GM19395 (cell line): ENCODE data around the gene COL4A6.
A peak's percentile ranks its signal among the peaks of the same experiment; 100 is the strongest.

Experiments
- ATAC-seq: cut with Tn5 transposase; IDR thresholded peaks from one replicate; pipeline ENCODE4 v1.9.1; 2021; ENCODE audit warnings: mild to moderate bottlenecking, moderate library complexity; ENCODE audit not compliant: unreplicated experiment

The COL4A6 gene

DNA sequence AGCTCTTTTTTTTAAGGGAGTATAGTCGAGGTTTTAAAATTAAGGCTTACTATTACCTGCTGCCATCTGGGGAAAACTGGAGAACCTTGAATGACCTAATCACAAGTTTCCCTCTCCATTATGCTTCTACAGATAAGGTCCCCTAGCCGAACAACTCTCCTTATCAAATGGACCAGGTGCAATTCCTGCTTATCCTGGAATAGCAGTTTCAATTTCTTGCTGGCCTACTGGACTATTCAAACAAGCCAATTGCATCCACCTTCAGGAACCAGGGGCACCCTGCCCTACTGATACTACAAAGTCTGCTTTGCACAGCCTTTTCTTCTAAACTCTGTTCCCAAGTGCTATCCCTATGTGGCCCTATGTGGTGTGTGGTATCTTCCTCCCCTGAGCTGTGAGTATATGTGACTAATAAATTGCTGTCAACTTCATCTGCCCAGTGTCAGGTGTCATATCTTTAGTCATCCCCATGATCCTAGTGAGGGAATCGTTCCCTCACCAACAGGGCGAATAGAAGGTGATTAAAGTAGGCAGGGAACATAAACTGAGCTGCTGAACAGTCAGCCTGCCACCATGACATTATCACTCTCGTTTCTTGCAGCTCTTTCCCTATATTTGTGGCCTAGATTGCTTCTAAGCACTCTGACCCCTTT lies 218.1 kb downstream of the COL4A6 start:
- no peak for ATAC-seq

DNA sequence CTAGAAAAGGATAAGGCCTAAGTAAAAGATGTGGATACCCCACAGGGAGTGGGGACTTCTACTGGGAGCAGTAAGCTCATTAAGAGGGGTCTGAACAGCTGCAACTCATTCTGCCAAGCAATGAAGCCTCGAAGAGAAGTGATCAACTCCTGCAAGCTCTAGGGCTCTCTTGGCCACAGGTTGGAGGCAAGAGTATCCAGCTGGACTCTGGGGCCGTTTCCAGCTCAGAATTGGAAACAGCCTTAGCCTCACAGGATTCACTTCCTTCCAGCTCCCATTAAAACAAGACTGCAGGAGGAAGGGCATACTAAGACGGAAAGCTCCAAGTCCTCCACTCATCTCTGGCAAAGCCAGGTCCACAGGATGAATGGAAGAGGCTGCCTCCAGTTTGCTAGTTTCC lies 220.3 kb downstream of the COL4A6 start:
- no peak for ATAC-seq

DNA sequence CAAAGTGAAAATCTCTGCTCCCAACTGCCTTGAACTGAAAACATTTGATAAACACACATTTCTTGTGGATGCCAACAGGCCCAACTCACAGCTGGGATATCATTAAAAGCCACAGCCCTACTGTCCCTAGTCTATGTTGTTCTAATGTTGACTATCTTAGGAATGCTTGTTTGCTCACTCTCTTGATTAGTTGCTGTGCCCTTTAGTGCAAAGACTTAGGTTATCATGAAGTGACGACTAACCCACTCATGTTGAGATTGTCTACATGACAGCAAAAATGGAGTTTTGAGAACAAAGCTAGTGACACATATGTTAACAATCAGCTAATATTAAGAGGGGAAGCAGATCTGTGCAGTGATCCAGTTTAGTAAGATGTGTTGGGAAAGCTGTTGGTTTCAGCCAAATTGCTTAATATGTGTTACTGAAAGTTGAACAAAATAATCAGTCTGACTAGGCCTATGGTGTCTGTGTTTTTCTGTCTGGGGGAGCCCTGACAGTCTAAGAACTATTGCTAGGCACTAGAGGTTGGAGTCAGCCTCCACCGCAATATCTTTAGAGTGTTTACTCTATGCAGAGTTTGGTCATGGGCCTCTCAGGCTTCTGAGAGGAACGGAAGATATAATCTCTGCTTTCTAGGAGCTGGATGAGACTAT lies 221.2 kb downstream of the COL4A6 start:
- ATAC-seq = no peak

DNA sequence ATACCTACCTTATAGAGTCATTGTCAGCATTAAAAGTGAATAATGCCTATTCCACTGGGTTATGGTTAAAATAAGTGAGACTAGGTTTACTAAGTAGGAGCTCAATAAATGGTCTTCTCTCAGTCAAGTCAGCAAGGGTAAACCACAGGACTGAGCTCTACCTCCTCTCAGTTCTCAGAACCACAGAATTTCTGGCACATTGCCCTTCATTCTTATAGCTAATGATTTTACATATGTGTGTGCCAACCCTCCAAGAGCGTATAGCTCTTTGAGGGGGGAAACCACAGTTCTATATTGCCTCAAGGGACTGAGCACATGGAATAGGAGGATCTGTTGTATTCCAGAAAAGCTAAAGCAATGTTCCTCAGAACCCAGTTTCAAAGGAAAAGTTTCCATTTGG lies 221.8 kb downstream of the COL4A6 start:
- no peak for ATAC-seq

DNA sequence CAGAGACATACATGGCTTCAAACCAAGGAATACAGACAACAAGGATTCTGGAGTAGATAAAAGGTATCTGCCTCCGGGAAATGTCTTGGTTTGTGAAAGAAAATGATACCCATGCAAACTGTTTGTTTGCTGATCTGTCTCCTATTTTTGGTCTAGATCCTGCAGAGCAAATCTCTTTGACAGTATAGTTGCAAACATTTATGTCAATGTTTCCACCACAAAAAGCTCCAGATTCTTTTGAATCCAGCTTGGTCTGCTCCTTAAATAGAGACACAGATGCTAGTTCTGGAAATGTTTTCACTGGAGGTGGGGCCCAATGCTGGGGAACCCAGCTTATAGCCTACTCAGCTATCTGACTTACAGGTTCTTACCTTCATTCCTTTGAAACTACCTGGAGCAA lies 226.9 kb downstream of the COL4A6 start:
- ATAC-seq = no peak

DNA sequence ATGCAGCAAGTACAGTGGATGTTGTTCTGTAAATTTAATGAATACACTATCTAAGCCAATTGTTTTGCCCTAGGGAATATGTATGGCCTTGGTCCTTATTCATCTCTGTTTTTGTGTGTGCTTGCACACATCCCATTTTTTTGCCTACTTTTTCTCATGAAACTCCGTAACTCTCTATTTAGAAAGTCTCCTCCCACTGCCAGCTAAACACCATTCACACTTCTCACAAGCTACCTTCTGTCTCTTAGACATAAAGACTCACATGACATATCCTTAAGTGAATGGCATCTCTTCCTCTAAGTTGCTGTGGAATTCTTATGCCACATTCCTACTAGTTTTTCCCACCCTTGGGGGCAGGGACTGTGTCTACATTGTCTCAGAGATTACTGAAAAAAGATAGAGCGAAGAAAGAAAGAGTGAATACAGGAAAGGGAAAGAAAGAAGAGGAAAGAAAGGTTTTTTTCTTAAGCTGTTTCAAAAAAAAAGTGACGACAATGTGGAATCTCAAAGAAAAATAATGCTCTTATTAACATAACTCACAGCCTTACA lies 229.1 kb downstream of the COL4A6 start:
- no peak for ATAC-seq

DNA sequence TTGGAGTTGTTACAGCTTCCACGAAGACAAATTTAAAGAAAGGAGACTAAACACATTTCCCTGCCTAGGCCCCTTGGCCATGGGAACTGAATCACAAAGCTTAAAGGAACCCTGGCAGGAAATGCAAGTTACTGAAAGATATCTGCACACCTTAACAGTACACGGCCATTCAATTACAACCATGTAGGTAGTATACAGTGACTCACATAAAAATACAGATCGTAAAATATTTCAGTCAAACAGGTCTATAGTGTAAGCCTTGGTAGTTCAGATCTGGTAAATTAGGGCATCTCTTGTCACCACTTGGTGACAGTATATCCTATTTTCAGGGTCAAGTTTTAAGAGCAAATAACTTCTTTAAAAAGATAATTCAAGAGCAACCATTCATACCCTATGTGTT lies 234.7 kb downstream of the COL4A6 start:
- ATAC-seq = no peak

DNA sequence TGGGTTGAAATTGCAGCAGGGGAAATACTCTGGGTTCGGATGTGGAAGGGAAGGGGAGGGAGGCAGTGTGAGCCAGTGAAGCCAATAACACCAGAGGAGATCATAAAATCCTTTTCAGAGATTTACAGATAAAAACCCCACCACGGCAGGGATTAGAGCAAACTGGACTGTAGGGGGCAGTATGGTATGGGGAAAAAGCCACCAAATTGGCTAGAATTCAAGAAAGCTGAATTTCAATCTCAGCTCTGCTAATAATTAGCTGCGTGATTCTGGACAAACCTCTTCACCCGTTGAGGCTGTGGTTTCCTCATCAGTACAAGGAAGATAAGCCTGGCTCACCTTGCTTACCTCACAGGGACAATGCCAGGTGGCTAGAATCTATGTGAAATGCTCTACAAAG lies 238.5 kb downstream of the COL4A6 start:
- peak; percentile 73 for ATAC-seq

DNA sequence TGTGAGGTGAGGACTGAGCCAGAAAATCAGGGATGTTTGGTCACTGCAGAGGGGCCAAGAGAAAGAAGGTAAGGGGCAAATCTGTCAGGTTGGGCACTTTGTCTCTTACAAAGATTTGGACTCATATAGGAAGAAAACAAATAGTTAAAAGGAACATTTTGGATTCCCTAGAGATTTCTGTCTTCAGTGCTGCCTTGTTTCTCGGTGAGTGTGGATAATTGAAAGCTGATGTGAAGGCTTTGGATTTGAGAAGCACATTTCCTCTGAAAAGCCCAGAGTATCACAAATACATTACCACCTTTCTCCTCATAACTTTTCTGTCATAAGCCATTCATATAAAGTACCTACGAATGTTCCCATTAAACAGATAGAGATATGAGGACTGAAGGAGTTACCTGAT lies 239.2 kb downstream of the COL4A6 start:
- no peak for ATAC-seq

DNA sequence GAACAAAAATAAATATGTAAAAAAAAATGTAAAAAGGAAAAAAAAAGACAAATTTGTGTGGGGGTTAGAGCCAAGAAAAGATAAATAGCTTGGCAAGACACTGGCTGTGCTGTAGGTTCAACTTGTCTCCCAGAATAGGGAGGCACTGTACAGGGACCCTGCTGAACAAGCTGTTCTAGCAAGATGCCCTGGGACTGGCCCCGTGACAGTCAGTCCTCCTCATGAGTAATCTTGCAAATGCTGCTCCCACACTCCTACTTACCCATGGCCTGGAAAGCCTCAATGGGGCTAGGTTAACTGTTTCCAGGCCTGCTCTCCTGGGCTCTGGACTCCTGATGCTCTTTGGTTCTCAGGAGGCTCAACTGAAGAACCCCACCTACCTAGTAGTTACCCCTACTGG lies 239.8 kb downstream of the COL4A6 start:
- no peak for ATAC-seq

DNA sequence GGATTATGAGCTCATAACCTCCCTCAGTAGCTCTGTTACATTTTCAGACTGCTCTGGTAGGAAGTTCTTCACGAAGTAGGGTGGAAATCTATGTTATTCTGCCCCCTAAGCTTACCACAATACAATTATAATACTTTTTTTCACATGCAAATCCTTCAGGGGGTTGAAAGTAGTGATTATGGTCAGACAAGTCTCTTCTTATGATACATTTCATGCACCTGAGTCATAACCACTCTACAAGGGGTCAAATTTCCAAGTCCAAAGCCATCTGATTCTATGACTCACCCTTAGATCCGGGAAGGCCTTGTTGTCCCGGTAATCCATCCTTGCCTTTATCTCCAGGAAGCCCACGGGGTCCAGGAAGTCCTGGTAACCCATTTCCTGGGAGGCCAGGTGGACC lies 251.4 kb downstream of the COL4A6 start:
- no peak for ATAC-seq

DNA sequence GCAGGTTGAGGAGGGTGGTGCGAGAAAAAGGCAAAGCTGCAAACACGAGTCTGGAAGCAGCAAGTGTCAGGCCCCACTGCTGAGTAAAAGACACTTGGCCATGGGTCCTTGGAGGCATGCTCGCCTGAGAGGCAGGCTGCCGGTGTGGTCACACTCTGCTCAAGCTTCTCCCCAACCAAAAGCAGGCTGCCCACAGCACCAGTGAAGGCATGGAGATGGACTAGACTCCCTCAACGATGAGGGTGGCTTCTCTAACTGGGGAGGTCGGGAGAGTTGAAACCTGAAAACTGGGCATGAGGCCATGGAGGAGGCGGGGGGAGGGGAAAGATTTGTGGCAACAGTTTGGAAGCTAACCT lies 260.1 kb downstream of the COL4A6 start:
- ATAC-seq = no peak

DNA sequence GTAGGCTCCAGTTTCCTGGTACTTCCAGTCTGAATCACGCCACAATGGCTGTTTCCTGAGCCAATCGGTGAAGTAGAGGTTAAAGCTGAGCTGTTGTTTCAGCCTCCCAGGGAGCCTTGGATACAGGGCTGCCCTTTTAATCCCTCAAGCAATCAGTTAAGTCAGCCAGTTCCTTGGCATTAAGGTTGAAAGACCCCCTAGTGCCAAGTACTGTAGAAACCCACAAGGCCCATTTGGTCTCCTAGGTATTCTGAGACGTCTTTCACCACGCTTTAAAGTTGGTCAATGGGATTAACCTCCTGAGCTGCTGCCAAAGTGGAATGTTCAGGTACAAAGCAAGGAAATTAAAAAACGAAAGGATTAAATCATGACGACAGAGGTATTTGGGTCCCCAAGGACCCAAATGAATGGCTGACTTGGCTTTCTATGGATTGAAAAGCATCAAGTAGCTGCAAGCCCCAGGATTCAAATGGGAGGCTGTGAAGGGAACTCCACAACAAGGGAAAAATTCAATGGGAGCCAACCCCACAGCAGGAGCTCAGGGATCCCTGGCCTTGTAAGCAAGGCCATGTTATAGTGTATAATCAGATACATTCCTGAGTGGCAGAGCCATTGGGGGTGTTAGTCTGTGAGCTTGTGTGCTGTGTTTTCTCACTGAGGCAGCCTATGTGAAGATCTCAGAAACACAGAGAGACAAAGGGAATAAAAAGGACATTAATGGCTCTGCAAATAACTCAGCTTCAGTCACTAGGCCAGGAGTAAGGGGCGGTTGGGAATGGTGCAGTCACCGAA lies 260.7 kb downstream of the COL4A6 start:
- ATAC-seq = no peak

DNA sequence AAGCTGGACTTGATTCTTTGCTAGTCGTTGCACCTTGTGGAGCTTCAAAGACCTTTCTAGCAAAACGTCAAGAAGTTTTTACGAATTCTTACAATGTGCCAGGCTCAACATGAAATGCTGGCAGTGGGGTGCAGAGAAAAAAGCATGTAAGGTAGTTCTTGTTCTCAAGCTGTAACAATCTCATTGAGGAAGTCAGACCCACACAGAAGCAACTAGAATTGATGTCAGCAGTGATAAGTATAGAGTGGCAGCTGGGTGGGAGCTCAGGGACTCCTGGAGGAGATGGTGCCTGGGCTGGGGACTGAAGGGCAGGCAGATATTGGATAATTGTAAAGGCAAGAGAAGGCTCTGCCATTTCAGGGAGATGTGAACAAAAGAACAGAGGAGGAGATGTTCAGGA lies 264.3 kb downstream of the COL4A6 start:
- no peak for ATAC-seq

DNA sequence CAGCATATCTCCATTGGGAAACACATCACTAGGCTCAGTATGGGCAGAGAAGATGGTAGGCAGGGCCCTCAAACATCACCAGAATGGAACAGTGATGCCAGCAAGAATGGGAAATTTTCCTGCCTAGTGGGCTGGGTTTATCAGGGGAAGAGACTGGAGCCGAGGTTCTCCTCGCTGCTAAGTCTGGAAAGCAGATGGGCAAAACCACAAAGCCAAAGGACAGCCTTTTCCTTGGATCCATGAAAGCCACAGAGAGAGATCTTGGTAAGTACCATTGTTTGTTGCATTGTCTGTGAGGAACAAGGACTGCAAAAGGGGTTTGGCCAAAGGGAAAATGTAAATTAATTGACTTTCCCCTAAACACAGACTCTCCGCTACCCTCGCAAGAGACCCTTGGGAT lies 266.6 kb downstream of the COL4A6 start:
- ATAC-seq = no peak

DNA sequence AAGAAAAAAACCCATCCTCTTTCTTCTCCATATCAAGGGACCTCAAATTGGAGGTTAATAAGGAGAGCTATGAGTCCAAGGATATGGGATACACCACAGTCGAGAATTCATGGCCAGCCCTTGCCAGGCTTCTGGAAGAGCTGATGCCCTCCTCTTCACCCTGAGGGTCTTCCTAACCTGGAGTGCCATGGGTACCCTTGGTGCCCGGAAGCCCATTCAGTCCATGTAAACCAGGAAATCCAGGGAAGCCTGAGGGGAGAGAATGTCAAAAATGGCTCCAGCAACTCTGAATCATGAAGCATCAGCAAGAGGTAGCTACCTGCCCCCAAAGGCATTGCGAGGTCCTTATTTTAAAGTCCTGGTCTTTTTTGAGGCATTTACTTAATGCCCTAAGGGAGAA lies 268.5 kb downstream of the COL4A6 start:
- ATAC-seq = no peak

DNA sequence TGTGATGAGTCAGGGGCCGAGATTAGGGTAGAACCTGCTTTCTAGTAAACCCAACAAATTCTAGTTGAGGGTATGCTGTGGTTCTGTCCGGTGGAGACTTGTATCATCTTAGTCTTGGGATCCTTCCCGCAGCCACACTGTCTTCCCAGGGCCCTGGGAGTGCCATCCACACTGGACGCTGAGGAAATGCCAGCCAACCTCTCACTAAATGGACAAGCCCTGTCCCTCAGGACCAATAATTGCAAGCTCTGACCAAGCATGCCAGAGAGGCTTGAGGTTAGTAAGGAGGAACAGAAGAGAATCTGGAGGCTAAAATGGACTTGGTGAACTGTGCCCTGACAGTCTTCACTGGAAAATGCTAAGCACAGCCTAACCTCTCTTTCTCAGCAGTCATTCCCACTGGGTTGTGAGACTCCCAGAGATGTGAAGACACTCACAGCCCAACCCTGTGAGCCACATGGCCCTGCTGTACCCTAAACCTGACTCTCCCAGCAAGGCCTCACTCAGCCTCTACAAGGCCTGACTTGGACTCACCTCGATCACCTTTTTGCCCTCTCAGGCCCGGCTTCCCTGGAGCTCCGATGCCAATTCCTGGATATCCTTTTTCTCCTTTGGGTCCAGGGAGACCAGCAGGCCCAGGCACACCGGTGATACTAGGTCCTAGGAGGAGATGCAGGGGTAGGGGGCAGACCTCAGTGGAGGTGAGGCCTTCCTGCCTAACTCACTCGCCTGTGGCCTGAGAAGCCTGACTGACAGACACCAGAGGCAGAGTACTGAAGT lies 269.1 kb downstream of the COL4A6 start:
- ATAC-seq = no peak

DNA sequence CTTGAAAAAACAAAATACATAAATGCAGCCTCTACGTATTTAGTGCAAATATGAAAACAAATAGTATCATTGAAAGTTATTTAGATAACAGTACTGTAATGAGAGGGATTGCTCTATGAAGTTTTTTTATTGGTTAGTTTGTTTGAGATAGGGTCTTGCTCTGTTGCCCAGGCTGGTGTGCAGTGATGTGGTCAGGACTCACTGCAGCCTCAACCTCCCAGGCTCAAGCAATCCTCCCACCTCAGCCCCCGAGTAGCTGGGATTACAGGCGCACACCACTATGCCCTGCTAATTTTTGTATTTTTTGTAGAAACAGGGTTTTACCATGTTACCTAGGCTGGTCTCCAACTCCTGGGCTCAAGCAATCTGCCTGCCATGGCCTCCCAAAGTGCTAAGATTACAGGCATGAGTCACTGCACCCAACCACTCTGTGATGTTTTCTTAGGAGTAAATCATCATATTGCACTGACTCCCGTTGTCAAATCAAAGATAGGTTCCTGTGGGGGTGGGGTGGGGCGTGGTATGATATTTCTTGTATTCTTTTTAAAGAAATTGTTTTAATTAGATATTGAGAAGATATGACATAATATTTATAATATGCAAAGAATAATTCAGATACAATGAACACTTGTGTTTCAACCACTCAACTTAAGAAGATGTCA lies 270.9 kb downstream of the COL4A6 start:
- no peak for ATAC-seq

DNA sequence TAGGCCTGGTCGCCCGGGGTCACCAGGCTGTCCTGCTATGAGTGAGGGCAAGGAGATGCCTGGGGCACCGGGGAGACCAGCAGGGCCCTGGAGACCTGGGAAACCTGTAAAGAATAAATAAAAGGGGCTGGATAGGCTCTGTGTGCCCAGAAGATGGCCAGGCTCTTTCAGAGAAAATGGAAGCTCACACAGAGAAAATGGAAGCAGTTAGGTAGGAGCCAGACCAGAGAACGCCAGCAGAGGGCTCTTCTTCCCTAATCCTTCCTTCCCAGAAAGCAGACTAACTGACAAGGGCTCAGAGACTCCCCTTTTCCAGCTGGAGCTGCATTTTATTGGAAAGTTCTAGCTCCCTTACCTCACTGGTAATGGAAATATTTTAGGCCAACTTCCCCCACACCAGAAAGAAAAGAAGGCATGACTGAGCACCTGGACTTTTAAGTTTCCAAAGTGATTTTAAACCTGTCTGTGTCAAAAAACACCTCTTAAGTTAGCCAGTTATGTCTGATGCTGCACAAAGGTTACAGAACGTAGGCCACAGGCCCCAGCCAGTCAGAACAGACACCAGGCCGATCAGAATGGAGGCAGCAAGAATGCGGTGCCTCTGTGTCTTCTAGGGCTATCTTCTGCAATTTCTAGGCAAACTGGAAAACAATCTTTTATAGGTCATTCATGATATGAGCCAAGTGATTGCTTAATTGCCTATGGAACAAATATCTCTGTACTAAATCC lies 272.7 kb downstream of the COL4A6 start:
- ATAC-seq = peak; percentile 49
